PC-9 (cell line): ENCODE measurements around the gene ARNT2. TPM values are rescaled to one million over a fixed set of nuclear protein-coding genes. Genes with fewer than 3 reads are reported as not detected.

Experiments
- BruUV-seq: library from RNA; stranded (reverse); fragments of 400-500 nt; replicated peaks from 2 replicates; lab custom pipeline; 2021; lab: Mats Ljungman, UMichigan
- CTCF ChIA-PET: fragments of 300-600 bp; sonication (Branson Sonifier 250); formaldehyde crosslinking; loops from one replicate; lab custom pipeline; 2022; ENCODE audit warnings: antibody characterized with exemption; lab: Charles Lee
- POLR2A ChIA-PET: fragments of 300-600 bp; sonication (Branson Sonifier 250); formaldehyde crosslinking; loops from one replicate; lab custom pipeline; 2022; ENCODE audit warnings: antibody characterized with exemption; ENCODE audit not compliant: unreplicated experiment; lab: Charles Lee
- DNase-seq, 2 experiments: peaks; one replicate each; pipeline versions ENCODE4 v3.0.0 to v3.0.0-alpha.2; 2015 to 2022; ENCODE audit warnings: mixed read lengths in 1 of 2
- H2AFZ ChIP-seq: fragments of 200-600 bp; sonication (generic); 2 replicates; pipeline ENCODE4 v1.8.1; 2017; ENCODE audit warnings: antibody characterized with exemption
- H3F3A ChIP-seq: fragments of 200-600 bp; sonication (generic); 2 replicates; pipeline ENCODE4 v1.8.1; 2017; ENCODE audit warnings: antibody characterized with exemption, mild to moderate bottlenecking, low read depth; ENCODE audit not compliant: insufficient read depth
- H3K27ac ChIP-seq: fragments of 200-600 bp; sonication (generic); 2 replicates; pipeline ENCODE4 v1.6.1; 2016; ENCODE audit warnings: mixed run types
- H3K27me3 ChIP-seq: fragments of 200-600 bp; sonication (generic); 2 replicates; pipeline ENCODE4 v1.6.1; 2016; ENCODE audit warnings: low read depth, mixed run types; ENCODE audit not compliant: insufficient read depth
- H3K36me3 ChIP-seq: fragments of 200-600 bp; sonication (generic); 2 replicates; pipeline ENCODE4 v1.6.1; 2016; ENCODE audit warnings: low read depth, mixed run types
- H3K4me1 ChIP-seq: fragments of 200-600 bp; sonication (generic); replicated peaks from 2 replicates; pipeline ENCODE4 v1.6.1; 2016; ENCODE audit warnings: mixed run types; ENCODE audit not compliant: insufficient read depth
- H3K4me2 ChIP-seq: fragments of 200-600 bp; sonication (generic); 2 replicates; pipeline ENCODE4 v1.6.1; 2017; ENCODE audit warnings: mixed run types
- H3K4me3 ChIP-seq: fragments of 200-600 bp; sonication (generic); 2 replicates; pipeline ENCODE4 v1.6.1; 2016; ENCODE audit warnings: mixed run types
- H3K79me2 ChIP-seq: fragments of 200-600 bp; sonication (generic); 2 replicates; pipeline ENCODE4 v1.6.1; 2017; ENCODE audit warnings: low read depth, mixed run types
- H3K9me2 ChIP-seq: fragments of 200-600 bp; sonication (generic); 2 replicates; pipeline ENCODE4 v1.8.1; 2017; ENCODE audit warnings: mild to moderate bottlenecking; ENCODE audit not compliant: insufficient read depth
- H3K9me3 ChIP-seq: fragments of 200-600 bp; sonication (generic); 2 replicates; pipeline ENCODE4 v1.8.1; 2016; ENCODE audit warnings: low read depth; ENCODE audit not compliant: insufficient read depth
- H4K20me1 ChIP-seq: fragments of 200-600 bp; sonication (generic); 2 replicates; pipeline ENCODE4 v1.8.1; 2017; ENCODE audit not compliant: insufficient read depth
- EZH2 ChIP-seq: fragments of 200-600 bp; sonication (generic); IDR thresholded peaks from 2 replicates; pipeline ENCODE4 v1.8.0; 2017; ENCODE audit warnings: antibody characterized with exemption, low read depth
- intact Hi-C: fragments of 100-400 bp; cut with micrococcal nuclease; formaldehyde crosslinking; loops from one replicate; pipeline ENCODE4 v1.10.0; 2022; ENCODE audit not compliant: unreplicated experiment
- total RNA-seq: library from RNA; stranded (reverse); gene quantifications from 2 replicates; pipeline ENCODE4 v1.2.3, GENCODE V29; 2021
- TF ChIP-seq, protein P1 (sequence below): fragments of 200-600 bp; sonication (generic); conservative IDR thresholded peaks from 2 replicates; pipeline ENCODE4 v1.6.1; 2017; ENCODE audit warnings: mixed run types, antibody characterized with exemption, mild to moderate bottlenecking, moderate library complexity

ARNT2 gene
- total RNA-seq, 1 experiment from 2014 or later: 4.3 TPM

DNA sequence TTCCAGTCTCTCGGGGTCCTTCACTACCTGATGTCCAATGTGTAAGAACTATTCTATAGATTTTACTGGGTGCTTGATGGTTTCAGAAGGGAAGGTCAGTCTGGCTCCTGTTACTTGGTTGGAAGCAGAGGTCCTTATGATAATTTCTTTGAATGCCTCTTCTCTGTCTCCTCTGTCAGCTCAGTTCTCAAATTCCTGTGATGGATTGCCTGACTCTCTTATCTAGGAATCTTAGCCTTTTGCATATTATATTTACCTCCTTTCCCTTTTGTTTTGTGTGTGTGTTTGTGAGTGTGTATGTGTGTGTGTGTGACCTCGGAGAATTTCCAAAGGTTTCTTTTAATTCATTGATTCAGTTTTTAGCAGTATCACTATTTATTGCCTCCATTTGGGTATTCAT lies 88.2 kb downstream of the ARNT2 start:
- no peak overlapping the region for H3K4me3 ChIP-seq
- H2AFZ ChIP-seq: no peak overlapping the region
- no peak for TF ChIP-seq EZH2
- TF ChIP-seq, protein P1, sequence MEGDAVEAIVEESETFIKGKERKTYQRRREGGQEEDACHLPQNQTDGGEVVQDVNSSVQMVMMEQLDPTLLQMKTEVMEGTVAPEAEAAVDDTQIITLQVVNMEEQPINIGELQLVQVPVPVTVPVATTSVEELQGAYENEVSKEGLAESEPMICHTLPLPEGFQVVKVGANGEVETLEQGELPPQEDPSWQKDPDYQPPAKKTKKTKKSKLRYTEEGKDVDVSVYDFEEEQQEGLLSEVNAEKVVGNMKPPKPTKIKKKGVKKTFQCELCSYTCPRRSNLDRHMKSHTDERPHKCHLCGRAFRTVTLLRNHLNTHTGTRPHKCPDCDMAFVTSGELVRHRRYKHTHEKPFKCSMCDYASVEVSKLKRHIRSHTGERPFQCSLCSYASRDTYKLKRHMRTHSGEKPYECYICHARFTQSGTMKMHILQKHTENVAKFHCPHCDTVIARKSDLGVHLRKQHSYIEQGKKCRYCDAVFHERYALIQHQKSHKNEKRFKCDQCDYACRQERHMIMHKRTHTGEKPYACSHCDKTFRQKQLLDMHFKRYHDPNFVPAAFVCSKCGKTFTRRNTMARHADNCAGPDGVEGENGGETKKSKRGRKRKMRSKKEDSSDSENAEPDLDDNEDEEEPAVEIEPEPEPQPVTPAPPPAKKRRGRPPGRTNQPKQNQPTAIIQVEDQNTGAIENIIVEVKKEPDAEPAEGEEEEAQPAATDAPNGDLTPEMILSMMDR: no peak

DNA sequence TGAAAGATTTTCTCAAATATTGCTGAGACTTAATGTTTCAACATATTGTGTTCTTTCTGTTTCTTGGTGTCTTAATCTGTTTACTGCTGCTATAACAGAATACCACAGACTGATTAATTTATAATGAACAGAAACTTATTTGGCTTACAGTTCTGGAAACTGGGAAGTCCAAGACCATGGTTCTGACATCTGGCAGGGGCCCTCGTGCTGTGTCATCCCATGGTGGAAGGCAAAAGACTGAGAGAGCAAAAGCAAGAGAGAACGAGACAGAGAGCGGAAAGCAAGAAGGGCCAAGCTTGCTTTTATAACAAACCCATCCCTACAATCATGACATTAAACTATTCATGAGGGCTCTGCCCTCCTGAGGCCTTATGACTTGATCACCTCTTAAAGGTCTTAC lies 88.7 kb downstream of the ARNT2 start:
- Histone ChIP-seq H3K4me1 (peaks cover 5% of the 10 kb centered on the region; the same call in 1 of the 2 replicates), H4K20me1 (no peaks in the 10 kb centered on the region), H3K9me3 (no peaks in the 10 kb centered on the region), H3K36me3 (no peaks in the 10 kb centered on the region), H3K79me2 (no peaks in the 10 kb centered on the region), H3K4me3 (no peak overlapping the region), H3K27me3 (no peaks in the 10 kb centered on the region), H2AFZ (no peak overlapping the region), H3K9me2 (no peaks in the 10 kb centered on the region), H3K4me2 (no peak overlapping the region), H3F3A (no peaks in the 10 kb centered on the region), H3K27ac (no peak overlapping the region)
- intact Hi-C loops: no loop called here
- DNase-seq: no peak
- TF ChIP-seq, protein P1: no peak
- TF ChIP-seq EZH2: no peak
- POLR2A ChIA-PET: no interaction called here
- CTCF ChIA-PET: interaction anchor here (0.6 kb wide), 1 partner anchor 46 kb away, joined by 4 read pairs; no protein-coding TSS in a partner anchor
- BruUV-seq: no TSS peak

More for the DNA sequence above, 88.2 kb downstream of the ARNT2 start:
- ChIA-PET POLR2A (no interaction called here), CTCF (no interaction called here)
- no peak overlapping the region for H3K4me2 ChIP-seq
- H3K79me2 ChIP-seq: no peaks in the 10 kb centered on the region
- BruUV-seq: no TSS peak
- no peak for DNase-seq
- no peaks in the 10 kb centered on the region for H4K20me1 ChIP-seq
- no peaks in the 10 kb centered on the region for H3K27me3 ChIP-seq
- no peak overlapping the region for H3K27ac ChIP-seq
- no peaks in the 10 kb centered on the region for H3K36me3 ChIP-seq
- H3K4me1 ChIP-seq: peaks cover 5% of the 10 kb centered on the region; the same call in 1 of the 2 replicates
- intact Hi-C loops: no loop called here
- no peaks in the 10 kb centered on the region for H3K9me2 ChIP-seq
- H3F3A ChIP-seq: no peaks in the 10 kb centered on the region
- no peaks in the 10 kb centered on the region for H3K9me3 ChIP-seq

DNA sequence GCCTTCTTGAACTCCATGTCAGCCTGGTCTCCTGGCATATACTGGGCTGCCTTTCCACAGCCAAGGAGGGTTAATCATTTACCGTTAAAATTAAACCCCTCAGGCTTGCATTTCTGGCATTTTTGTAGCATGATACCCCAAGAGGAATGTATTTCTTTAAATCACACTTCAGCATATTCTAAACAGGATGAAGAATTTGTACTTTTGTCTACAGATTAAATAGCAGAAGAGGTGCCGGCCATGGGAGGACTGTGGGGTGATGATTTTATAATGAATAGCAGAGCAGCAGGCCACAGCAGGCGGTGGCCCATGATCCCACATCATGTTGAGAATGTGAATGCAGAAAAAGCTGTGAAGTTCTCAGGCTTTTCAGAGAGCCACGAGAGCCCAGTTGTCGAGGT lies 90.2 kb downstream of the ARNT2 start:
- DNase-seq: no peak
- Histone ChIP-seq H2AFZ (no peak overlapping the region), H3K27me3 (0 out of 2 replicates have a peak, but pooled peaks cover 4% of the 10 kb centered on the region), H3K4me1 (no peaks in the 10 kb centered on the region), H3K4me3 (no peak overlapping the region), H3K27ac (no peak overlapping the region), H3F3A (no peaks in the 10 kb centered on the region), H3K9me2 (no peaks in the 10 kb centered on the region), H4K20me1 (no peaks in the 10 kb centered on the region), H3K9me3 (no peaks in the 10 kb centered on the region), H3K4me2 (no peak overlapping the region), H3K36me3 (no peaks in the 10 kb centered on the region), H3K79me2 (no peaks in the 10 kb centered on the region)
- ChIA-PET CTCF (no interaction called here), POLR2A (no interaction called here)
- no peak for TF ChIP-seq EZH2
- TF ChIP-seq, protein P1: no peak
- BruUV-seq: no TSS peak
- intact Hi-C loops: no loop called here
